WTC11 (cell line): ENCODE data around the gene FILIP1L. TPM values are rescaled to one million over a fixed set of nuclear protein-coding genes. Genes with fewer than 3 reads are reported as not detected.
A peak's percentile ranks its signal among the peaks of the same experiment; 100 is the strongest.

Experiments used
- ATAC-seq: fragments of 200-7000 bp; cut with Tn5 transposase; 2 replicates; pipeline ENCODE4 v1.10.0; 2021; ENCODE audit warnings: mild to moderate bottlenecking, moderate library complexity
- CTCF ChIA-PET: fragments of 300-600 bp; sonication (Branson Sonifier 250); formaldehyde crosslinking; loops from one replicate; lab custom pipeline; 2021; ENCODE audit warnings: antibody characterized with exemption; lab: Charles Lee
- POLR2A ChIA-PET: fragments of 350-600 bp; sonication (Branson Sonifier 250); formaldehyde crosslinking; loops from one replicate; lab custom pipeline; 2021; ENCODE audit warnings: antibody characterized with exemption; lab: Charles Lee
- DNase-seq: peaks from one replicate; pipeline ENCODE4 v3.0.0; 2021; ENCODE audit warnings: low spot score
- H3K27ac Mint-ChIP-seq: 2 replicates; pipeline ENCODE4 v1.8.0; 2021; ENCODE audit warnings: mixed read lengths
- H3K27me3 Mint-ChIP-seq: 2 replicates; pipeline ENCODE4 v1.8.0; 2021; ENCODE audit warnings: low read depth, mild to moderate bottlenecking, moderate library complexity, mixed read lengths
- H3K36me3 Mint-ChIP-seq: 2 replicates; pipeline ENCODE4 v1.8.0; 2021; ENCODE audit warnings: mixed read lengths
- H3K4me1 Mint-ChIP-seq: 2 replicates; pipeline ENCODE4 v1.8.0; 2022; ENCODE audit warnings: mixed read lengths
- H3K4me3 Mint-ChIP-seq: 2 replicates; pipeline ENCODE4 v1.8.0; 2021; ENCODE audit warnings: mild to moderate bottlenecking, moderate library complexity, mixed read lengths
- H3K9me3 Mint-ChIP-seq: 2 replicates; pipeline ENCODE4 v1.8.0; 2021; ENCODE audit warnings: mixed read lengths
- HMGXB4 ChIP-seq: sonication (generic); formaldehyde crosslinking; IDR thresholded peaks from 2 replicates; pipeline ENCODE4 v1.8.1; 2023; ENCODE audit warnings: mild to moderate bottlenecking, moderate library complexity, missing genetic modification reagents
- MYBL2 ChIP-seq: sonication (generic); formaldehyde crosslinking; IDR thresholded peaks from 2 replicates; pipeline ENCODE4 v1.8.1; 2023; ENCODE audit warnings: mild to moderate bottlenecking, moderate library complexity, missing genetic modification reagents
- PRRX2 ChIP-seq: fragments of 250-450 bp; sonication (Bioruptor Pico); IDR thresholded peaks from 2 replicates; pipeline ENCODE4 v1.8.0; 2021; ENCODE audit warnings: mild to moderate bottlenecking
- STAT6 ChIP-seq: sonication (generic); formaldehyde crosslinking; conservative IDR thresholded peaks from 2 replicates; pipeline ENCODE4 v1.8.1; 2023; ENCODE audit warnings: mild to moderate bottlenecking, low read depth, missing genetic modification reagents, moderate library complexity
- ZNF317 ChIP-seq: sonication (generic); formaldehyde crosslinking; IDR thresholded peaks from 2 replicates; pipeline ENCODE4 v1.8.1; 2023; ENCODE audit warnings: low read depth, mild to moderate bottlenecking, moderate library complexity, missing genetic modification reagents, borderline replicate concordance
- ZNF671 ChIP-seq: fragments of 250-450 bp; sonication (Bioruptor Pico); IDR thresholded peaks from 2 replicates; pipeline ENCODE4 v1.8.0; 2021; ENCODE audit warnings: mild to moderate bottlenecking
- microRNA-seq: library from miRNA; unstranded; fragments of <30 nt; microRNA quantifications from one replicate; pipeline ENCODE4 v1.2.0, GENCODE V29; 2022; ENCODE audit warnings: borderline number of aligned reads
- total RNA-seq: library from RNA; stranded (reverse); gene quantifications from 3 replicates; pipeline ENCODE4 v1.2.3, GENCODE V29; 2021
- TF ChIP-seq, protein P1 (sequence below): sonication (generic); formaldehyde crosslinking; IDR thresholded peaks from 2 replicates; pipeline ENCODE4 v1.8.1; 2022; ENCODE audit warnings: missing genetic modification reagents, borderline replicate concordance

FILIP1L gene
- total RNA-seq, 1 experiment from 2014 or later: 0.17 TPM

- TF ChIP-seq STAT6 (no peak), HMGXB4 (CRISPR knock-in tag) (no peak), MYBL2 (CRISPR knock-in tag) (no peak), PRRX2 (CRISPR knock-in tag) (no peak), ZNF671 (CRISPR knock-in tag) (no peak), ZNF317 (CRISPR knock-in tag) (no peak)
These were observed 319.8 kb downstream of the FILIP1L start (continued) for GRCh38 chr3:99794485-99794884.

GRCh38 chr3:99789011-99789721, 325.1 kb downstream of the FILIP1L start:
- Mint-ChIP-seq H3K27me3 (no peaks in the 10 kb centered on the region), H3K4me1 (no peaks in the 10 kb centered on the region), H3K36me3 (no peaks in the 10 kb centered on the region), H3K4me3 (no peak overlapping the region), H3K27ac (no peak overlapping the region), H3K9me3 (no peaks in the 10 kb centered on the region)
- ATAC-seq (peak; percentile 97), DNase-seq (peak; percentile 17)
- CTCF ChIA-PET: interaction anchor here (0.6 to 1.3 kb wide), 6 partner anchors 12 to 812 kb away, joined by 3 to 6 read pairs (median 4); partner anchors contain the start of gene COL8A1
- POLR2A ChIA-PET: no interaction called here
- TF ChIP-seq, protein P1, sequence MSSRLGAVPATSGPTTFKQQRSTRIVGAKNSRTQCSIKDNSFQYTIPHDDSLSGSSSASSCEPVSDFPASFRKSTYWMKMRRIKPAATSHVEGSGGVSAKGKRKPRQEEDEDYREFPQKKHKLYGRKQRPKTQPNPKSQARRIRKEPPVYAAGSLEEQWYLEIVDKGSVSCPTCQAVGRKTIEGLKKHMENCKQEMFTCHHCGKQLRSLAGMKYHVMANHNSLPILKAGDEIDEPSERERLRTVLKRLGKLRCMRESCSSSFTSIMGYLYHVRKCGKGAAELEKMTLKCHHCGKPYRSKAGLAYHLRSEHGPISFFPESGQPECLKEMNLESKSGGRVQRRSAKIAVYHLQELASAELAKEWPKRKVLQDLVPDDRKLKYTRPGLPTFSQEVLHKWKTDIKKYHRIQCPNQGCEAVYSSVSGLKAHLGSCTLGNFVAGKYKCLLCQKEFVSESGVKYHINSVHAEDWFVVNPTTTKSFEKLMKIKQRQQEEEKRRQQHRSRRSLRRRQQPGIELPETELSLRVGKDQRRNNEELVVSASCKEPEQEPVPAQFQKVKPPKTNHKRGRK: no peak

Small RNAs within 50 kb of the gene (microRNA-seq; reads per million reads assigned to microRNA genes)
- gene MIR3921: not detected

Other genes starting within 250 kb of the FILIP1L start
- 45.0 to 73.6 TPM (median 46.3 TPM) in 3 replicates for gene TBC1D23, start 146.5 kb upstream of the FILIP1L start, total RNA-seq
- 23.8 to 27.3 TPM (median 24.0 TPM) in 3 replicates for gene NIT2, start 220.3 kb upstream of the FILIP1L start, total RNA-seq